RWPE2 (cell line): ENCODE results near the gene HSPA5.
"Not testable (repeated sequence)": the region's sequence is repeated elsewhere in the genome, so short reads cannot be mapped to it uniquely, and the experiment has no call there.

ENCODE experiments used
- ATAC-seq: fragments of 200-7000 bp; cut with Tn5 transposase; 3 replicates; pipeline ENCODE4 v1.9.1; 2021; ENCODE audit warnings: low read depth
- DNase-seq: peaks from one replicate; pipeline ENCODE4 v3.0.0-alpha.2; 2020; ENCODE audit warnings: low spot score
- H3K27ac ChIP-seq: fragments of 450-650 bp; 2 replicates; pipeline ENCODE4 v1.5.1; 2017; ENCODE audit warnings: mild to moderate bottlenecking; ENCODE audit not compliant: poor library complexity, severe bottlenecking
- H3K27me3 ChIP-seq: fragments of 250-450 bp; sonication (Bioruptor Pico); 2 replicates; pipeline ENCODE4 v1.5.1; 2021; ENCODE audit warnings: mild to moderate bottlenecking, moderate library complexity; ENCODE audit not compliant: insufficient read depth, poor library complexity, severe bottlenecking
- H3K36me3 ChIP-seq: fragments of 250-450 bp; sonication (Bioruptor Pico); 2 replicates; pipeline ENCODE4 v1.5.1; 2020; ENCODE audit warnings: low read depth, mild to moderate bottlenecking, moderate library complexity
- H3K4me1 ChIP-seq: fragments of 250-450 bp; sonication (Bioruptor Pico); 2 replicates; pipeline ENCODE4 v1.5.1; 2021; ENCODE audit warnings: mild to moderate bottlenecking, moderate library complexity; ENCODE audit not compliant: insufficient read depth, poor library complexity, severe bottlenecking
- H3K4me3 ChIP-seq: fragments of 250-450 bp; sonication (Bioruptor Pico); 2 replicates; pipeline ENCODE4 v1.5.1; 2021; ENCODE audit warnings: mild to moderate bottlenecking, moderate library complexity; ENCODE audit not compliant: severe bottlenecking
- H3K9me3 ChIP-seq: fragments of 250-450 bp; sonication (Bioruptor Pico); 2 replicates; pipeline ENCODE4 v1.5.1; 2021; ENCODE audit warnings: mild to moderate bottlenecking, moderate library complexity; ENCODE audit not compliant: severe bottlenecking
- TF ChIP-seq, protein P1 (sequence below): fragments of 450-650 bp; IDR thresholded peaks from one replicate; pipeline ENCODE4 v1.5.1; 2017; ENCODE audit warnings: mild to moderate bottlenecking, moderate library complexity; ENCODE audit not compliant: poor library complexity, severe bottlenecking

The HSPA5 gene

DNA sequence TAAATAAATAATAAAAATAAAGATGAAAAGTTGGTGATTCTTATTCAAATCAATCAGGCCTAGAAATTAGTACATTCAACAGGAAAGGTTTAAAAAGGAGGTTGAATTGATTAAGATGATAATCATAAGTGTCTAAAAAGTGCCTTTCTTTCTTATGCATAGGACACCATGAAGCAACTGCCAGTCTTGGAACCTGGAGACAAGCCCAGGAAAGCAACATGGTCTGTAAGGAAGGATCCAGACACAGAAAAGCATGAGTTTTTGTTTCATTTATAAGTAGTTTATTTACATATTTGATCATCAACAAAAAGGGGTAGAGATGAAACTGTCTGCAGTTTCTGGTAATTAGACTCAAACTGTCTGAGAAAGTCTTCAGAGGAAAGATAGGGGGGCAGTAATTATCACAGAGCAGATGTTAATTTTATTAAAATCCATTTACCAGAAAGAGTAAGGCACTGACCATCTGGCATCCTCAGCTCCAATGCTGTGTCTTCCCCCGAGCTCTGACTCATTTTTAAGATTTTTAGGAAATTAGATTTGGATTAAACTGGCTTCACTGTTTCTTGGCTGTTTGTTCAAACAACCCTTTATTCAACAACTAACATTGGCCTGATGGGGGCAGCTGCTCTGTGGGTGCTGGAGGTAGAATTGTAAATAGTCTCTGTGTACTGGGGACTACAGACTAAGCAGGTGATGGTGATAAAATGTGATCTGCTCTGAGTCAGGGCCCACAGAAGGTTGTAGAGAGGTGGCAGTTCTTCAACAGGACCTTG lies 38.1 kb downstream of the HSPA5 start:
- Histone ChIP-seq H3K27ac (no peak overlapping the region), H3K36me3 (peaks cover 30% of the 10 kb centered on the region), H3K4me1 (no peaks in the 10 kb centered on the region)

DNA sequence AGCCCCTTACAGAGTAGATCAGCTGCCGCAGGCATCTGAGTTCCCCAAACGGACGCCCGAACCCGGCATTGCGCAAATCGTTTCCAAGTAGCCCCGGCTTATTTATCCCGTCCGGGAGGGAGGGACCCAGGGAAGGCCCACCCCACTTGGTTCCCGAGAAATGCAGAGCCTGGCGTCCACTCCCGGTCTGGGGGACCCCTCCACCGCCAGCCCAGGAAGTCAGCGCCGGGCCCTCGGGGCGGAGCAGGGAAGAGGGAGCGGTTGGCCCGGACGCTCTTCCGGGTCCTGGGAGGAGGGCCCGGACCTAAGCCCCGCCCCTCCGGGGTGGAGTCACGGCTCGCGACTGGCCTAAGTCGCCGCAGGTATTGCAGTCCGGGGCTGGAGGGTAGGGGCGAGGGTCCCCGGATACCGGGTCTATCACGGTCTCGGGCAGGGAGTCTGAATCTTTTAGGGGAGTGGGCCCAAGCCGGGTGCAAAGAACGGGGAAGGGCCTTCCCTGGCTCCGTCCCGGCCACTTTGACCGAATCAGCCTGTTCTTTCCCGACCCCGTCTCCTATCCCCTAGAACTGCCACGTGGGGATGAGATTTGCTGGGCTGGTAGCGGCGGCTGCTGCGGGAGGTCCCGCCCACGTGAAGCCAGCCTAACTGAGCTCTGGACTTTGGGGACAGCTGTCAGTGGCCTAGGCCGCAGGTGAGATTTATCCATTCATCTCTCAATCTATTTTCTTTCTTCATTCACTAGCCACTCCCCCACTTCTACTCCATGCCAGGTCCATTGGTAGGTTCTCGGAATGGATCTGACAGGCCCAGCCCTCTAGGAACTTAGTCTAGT lies 40.7 kb downstream of the HSPA5 start, which contains the start of gene RABEPK:
TSS of gene RABEPK (plus strand) at position 327 of the 832 bp plus-strand sequence. CDS start 2,472 bp downstream, outside the sequence.
- Histone ChIP-seq H3K36me3 (peaks cover 13% of the 10 kb centered on the region), H3K27ac (peak within 1 kb of the TSS; percentile 51)
- TF ChIP-seq, protein P1, sequence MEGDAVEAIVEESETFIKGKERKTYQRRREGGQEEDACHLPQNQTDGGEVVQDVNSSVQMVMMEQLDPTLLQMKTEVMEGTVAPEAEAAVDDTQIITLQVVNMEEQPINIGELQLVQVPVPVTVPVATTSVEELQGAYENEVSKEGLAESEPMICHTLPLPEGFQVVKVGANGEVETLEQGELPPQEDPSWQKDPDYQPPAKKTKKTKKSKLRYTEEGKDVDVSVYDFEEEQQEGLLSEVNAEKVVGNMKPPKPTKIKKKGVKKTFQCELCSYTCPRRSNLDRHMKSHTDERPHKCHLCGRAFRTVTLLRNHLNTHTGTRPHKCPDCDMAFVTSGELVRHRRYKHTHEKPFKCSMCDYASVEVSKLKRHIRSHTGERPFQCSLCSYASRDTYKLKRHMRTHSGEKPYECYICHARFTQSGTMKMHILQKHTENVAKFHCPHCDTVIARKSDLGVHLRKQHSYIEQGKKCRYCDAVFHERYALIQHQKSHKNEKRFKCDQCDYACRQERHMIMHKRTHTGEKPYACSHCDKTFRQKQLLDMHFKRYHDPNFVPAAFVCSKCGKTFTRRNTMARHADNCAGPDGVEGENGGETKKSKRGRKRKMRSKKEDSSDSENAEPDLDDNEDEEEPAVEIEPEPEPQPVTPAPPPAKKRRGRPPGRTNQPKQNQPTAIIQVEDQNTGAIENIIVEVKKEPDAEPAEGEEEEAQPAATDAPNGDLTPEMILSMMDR: no peak

More for the DNA sequence above, 38.1 kb downstream of the HSPA5 start:
- ATAC-seq: no peak
- no peak for DNase-seq
- Histone ChIP-seq H3K27me3 (no peaks in the 10 kb centered on the region), H3K9me3 (no peaks in the 10 kb centered on the region), H3K4me3 (no peak overlapping the region)
- TF ChIP-seq, protein P1: no peak

DNA sequence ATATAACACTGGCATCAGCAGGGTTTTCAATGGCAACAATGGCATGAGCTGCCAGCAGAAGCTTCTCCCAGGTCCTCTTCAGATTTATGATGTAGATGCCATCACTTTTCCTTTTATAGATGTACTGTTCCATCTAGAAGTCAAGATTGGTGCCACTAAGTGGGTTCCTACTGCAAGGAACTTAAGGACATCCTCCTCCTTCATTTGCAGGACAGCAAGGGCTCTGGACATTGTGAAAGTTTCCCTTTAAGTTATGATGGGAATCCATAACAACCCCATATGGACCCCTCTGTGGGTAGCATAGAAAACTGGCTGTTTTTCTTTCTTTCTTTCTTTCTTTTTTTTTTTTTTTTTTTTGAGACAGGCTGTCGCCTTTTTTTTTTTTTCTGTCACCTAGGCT lies 45.6 kb downstream of the HSPA5 start:
- not testable (repeated sequence) for ATAC-seq

More for the DNA sequence above, 40.7 kb downstream of the HSPA5 start, which contains the start of gene RABEPK:
- peak; percentile 97 for ATAC-seq
- H3K4me1 ChIP-seq: no peaks in the 10 kb centered on the region
- H3K4me3 ChIP-seq: peak within 1 kb of the TSS; percentile 58
- no peaks in the 10 kb centered on the region for H3K9me3 ChIP-seq
- DNase-seq: peak; percentile 87
- H3K27me3 ChIP-seq: no peaks in the 10 kb centered on the region

DNA sequence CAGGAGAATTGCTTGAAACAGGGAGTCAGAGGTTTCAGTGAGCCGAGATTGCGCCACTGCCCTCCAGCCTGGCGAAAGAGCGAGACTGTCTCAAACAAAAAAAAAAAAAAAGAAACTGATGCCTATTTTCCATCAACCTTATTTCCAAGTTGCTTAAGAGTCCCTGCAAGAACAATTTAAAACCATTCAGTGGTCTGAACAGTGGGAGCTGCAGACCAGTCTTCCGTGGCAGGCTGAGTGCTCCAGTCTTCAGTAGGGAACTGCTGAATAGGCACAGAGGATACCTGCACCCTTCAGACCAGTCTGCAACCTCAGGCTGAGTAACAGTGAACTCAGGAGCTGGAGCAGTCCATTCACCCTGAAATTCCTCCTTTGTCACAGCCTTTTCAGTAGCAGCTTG lies 46.7 kb downstream of the HSPA5 start:
- not testable (repeated sequence) for H3K36me3 ChIP-seq, H3K4me3 ChIP-seq, H3K9me3 ChIP-seq, H3K27me3 ChIP-seq, ATAC-seq, H3K4me1 ChIP-seq, H3K27ac ChIP-seq, DNase-seq

More for the DNA sequence above, 45.6 kb downstream of the HSPA5 start:
- H3K27ac ChIP-seq, DNase-seq, H3K27me3 ChIP-seq, H3K4me1 ChIP-seq, H3K9me3 ChIP-seq, H3K36me3 ChIP-seq, H3K4me3 ChIP-seq: not testable (repeated sequence)

DNA sequence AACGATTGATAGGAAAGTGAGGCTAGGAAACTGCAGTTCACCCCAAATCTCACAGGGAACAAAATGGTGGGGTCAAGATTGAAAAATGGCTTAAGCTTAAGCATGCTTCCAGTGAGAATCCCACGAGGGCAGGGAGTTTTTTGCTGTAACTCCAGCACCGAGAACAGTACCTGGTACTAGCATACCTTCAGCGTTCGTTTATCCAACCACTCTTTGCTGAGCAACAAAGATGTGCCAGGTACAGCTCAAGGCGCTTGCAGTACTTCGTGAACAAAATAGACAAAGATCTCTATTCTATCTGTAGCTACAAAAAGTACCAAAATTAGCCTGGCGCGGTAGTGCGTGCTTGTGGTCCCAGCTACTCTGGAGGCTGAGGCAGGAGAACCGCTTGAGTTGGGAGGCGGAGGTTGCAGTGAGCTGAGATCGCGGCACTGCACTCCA lies 50.8 kb downstream of the HSPA5 start:
- Histone ChIP-seq H3K27me3 (no peaks in the 10 kb centered on the region), H3K27ac (peak overlapping the region; percentile 44), H3K36me3 (peaks cover 6% of the 10 kb centered on the region), H3K4me3 (peak overlapping the region; percentile 93), H3K9me3 (no peaks in the 10 kb centered on the region), H3K4me1 (peaks cover 3% of the 10 kb centered on the region)
- TF ChIP-seq, protein P1: no peak
- ATAC-seq (no peak), DNase-seq (no peak)
